Panc1 (cell line): ENCODE measurements around the gene C19orf47. TPM values are rescaled to one million over a fixed set of nuclear protein-coding genes. Genes with fewer than 3 reads are reported as not detected.

Experiments used
- ATAC-seq: fragments of 200-7000 bp; cut with Tn5 transposase; 2 replicates; pipeline ENCODE4 v1.9.1; 2020; ENCODE audit warnings: mild to moderate bottlenecking, moderate library complexity
- BruUV-seq: library from RNA; stranded (reverse); fragments of 400-500 nt; replicated peaks from 2 replicates; lab custom pipeline; 2021; lab: Mats Ljungman, UMichigan
- CTCF ChIA-PET: fragments of 300-600 bp; sonication (Branson Sonifier 250); formaldehyde crosslinking; loops from one replicate; lab custom pipeline; 2022; ENCODE audit warnings: antibody characterized with exemption; lab: Charles Lee
- POLR2A ChIA-PET: fragments of 300-600 bp; sonication (Branson Sonifier 250); formaldehyde crosslinking; loops from one replicate; lab custom pipeline; 2022; ENCODE audit warnings: antibody characterized with exemption; lab: Charles Lee
- DNase-seq: peaks from one replicate; pipeline ENCODE4 v3.0.0-alpha.2; 2010; ENCODE audit warnings: low read depth, low spot score
- H3K27ac ChIP-seq: 2 replicates; pipeline ENCODE4 v1.5.1; 2011; ENCODE audit warnings: mild to moderate bottlenecking, low read length, inconsistent platforms
- H3K27me3 ChIP-seq: fragments of 200-500 bp; sonication (Bioruptor generic); 2 replicates; pipeline ENCODE4 v1.6.0; 2014; ENCODE audit warnings: low read length, inconsistent platforms; ENCODE audit not compliant: control insufficient read depth, insufficient read depth
- H3K36me3 ChIP-seq: fragments of 200-500 bp; sonication (Bioruptor generic); 2 replicates; pipeline ENCODE4 v1.5.1; 2014; ENCODE audit warnings: inconsistent platforms, mild to moderate bottlenecking, low read length, moderate library complexity; ENCODE audit not compliant: control insufficient read depth, insufficient read depth
- H3K4me1 ChIP-seq: 2 replicates; pipeline ENCODE4 v1.5.1; 2011; ENCODE audit warnings: inconsistent platforms, mild to moderate bottlenecking, low read length, moderate library complexity; ENCODE audit not compliant: control insufficient read depth, insufficient read depth
- H3K4me3 ChIP-seq, 2 experiments: 2 replicates each; pipeline ENCODE4 v1.5.1; 2011 to 2012; ENCODE audit warnings: low read depth in 2 of 2, low read length in 2 of 2, mild to moderate bottlenecking in 2 of 2, inconsistent platforms in 1 of 2, moderate library complexity in 1 of 2
- H3K9me3 ChIP-seq: fragments of 200-500 bp; sonication (Bioruptor generic); 2 replicates; pipeline ENCODE4 v1.5.1; 2014; ENCODE audit warnings: low read depth, mild to moderate bottlenecking, inconsistent platforms, low read length, moderate library complexity; ENCODE audit not compliant: control insufficient read depth, insufficient read depth
- POLR2AphosphoS5 ChIP-seq: IDR thresholded peaks from 2 replicates; pipeline ENCODE4 v1.6.1; 2012; ENCODE audit warnings: mild to moderate bottlenecking, low read depth, low read length, moderate library complexity
- REST ChIP-seq, 2 experiments: IDR thresholded peaks; 2 replicates each; pipeline ENCODE4 v1.6.1; 2011 to 2012; ENCODE audit warnings: low read depth in 2 of 2, control low read depth in 1 of 2, low read length in 1 of 2, mild to moderate bottlenecking in 1 of 2, moderate library complexity in 1 of 2; ENCODE audit not compliant: insufficient read depth in 1 of 2
- SIN3A ChIP-seq: IDR thresholded peaks from 2 replicates; pipeline ENCODE4 v1.6.1; 2012; ENCODE audit warnings: low read depth, mild to moderate bottlenecking, low read length, moderate library complexity, borderline replicate concordance; ENCODE audit not compliant: insufficient read depth
- TCF7L2 ChIP-seq: IDR thresholded peaks from 2 replicates; pipeline ENCODE4 v1.6.1; 2011; ENCODE audit warnings: mild to moderate bottlenecking, low read depth, low read length, inconsistent platforms
- in situ Hi-C: cut with HindIII; loops from 2 replicates; pipeline ENCODE4 v1.10.0; 2016; ENCODE audit warnings: low sequenced_read_pairs, low pct_unique_long_range_greater_than_20kb
- intact Hi-C: fragments of 100-400 bp; cut with micrococcal nuclease; formaldehyde crosslinking; loops from one replicate; pipeline ENCODE4 v1.10.0; 2022; ENCODE audit not compliant: unreplicated experiment
- total RNA-seq: library from RNA; stranded (reverse); gene quantifications from one replicate; pipeline ENCODE4 v1.2.1, GENCODE V29; 2021; ENCODE audit not compliant: unreplicated experiment
- TF ChIP-seq, protein P1 (sequence below): fragments of 450-650 bp; IDR thresholded peaks from 2 replicates; pipeline ENCODE4 v1.5.1; 2017; ENCODE audit warnings: mild to moderate bottlenecking

The C19orf47 gene
- total RNA-seq, 1 experiment from 2014 or later, result 29.0 TPM

DNA sequence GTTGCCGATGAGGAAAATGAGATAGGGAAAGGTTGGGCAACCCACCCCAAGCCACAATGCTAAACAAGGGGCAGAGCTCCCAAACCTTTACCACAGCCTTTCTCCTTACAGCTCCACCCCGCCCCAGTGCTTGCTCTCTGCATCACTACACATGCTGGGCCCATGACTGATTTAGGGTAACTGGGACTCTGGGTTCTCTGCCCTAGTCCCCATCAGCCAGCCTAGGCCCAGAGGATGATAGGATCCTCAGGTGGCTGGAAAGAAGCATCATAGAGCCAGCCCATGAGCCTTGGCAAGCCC, 11.6 kb downstream of the C19orf47 start:
- Histone ChIP-seq H3K4me3 (no peak overlapping the region), H3K27me3 (peaks cover 2% of the 10 kb centered on the region; the same call in 1 of the 2 replicates), H3K4me1 (no peaks in the 10 kb centered on the region), H3K9me3 (no peaks in the 10 kb centered on the region), H3K27ac (no peak overlapping the region), H3K36me3 (no peaks in the 10 kb centered on the region)
- BruUV-seq, result no TSS peak
- intact Hi-C loops (loop anchor here (2.0 kb wide), 1 partner anchor 32 kb away; no protein-coding TSS in a partner anchor), in situ Hi-C loops (loop anchor here (25.0 kb wide), 1 partner anchor 1674 kb away; no protein-coding TSS in a partner anchor)
- no peak for TF ChIP-seq SIN3A
- TF ChIP-seq REST (IDR thresholded peaks at IDR 0.05; ENCODE audit: insufficient read depth in 1 of 2, low read depth in 2 of 2, low read length in 1 of 2), result no peak
- TF ChIP-seq, protein P1, sequence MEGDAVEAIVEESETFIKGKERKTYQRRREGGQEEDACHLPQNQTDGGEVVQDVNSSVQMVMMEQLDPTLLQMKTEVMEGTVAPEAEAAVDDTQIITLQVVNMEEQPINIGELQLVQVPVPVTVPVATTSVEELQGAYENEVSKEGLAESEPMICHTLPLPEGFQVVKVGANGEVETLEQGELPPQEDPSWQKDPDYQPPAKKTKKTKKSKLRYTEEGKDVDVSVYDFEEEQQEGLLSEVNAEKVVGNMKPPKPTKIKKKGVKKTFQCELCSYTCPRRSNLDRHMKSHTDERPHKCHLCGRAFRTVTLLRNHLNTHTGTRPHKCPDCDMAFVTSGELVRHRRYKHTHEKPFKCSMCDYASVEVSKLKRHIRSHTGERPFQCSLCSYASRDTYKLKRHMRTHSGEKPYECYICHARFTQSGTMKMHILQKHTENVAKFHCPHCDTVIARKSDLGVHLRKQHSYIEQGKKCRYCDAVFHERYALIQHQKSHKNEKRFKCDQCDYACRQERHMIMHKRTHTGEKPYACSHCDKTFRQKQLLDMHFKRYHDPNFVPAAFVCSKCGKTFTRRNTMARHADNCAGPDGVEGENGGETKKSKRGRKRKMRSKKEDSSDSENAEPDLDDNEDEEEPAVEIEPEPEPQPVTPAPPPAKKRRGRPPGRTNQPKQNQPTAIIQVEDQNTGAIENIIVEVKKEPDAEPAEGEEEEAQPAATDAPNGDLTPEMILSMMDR, result no peak
- TF ChIP-seq TCF7L2, result no peak
- TF ChIP-seq POLR2AphosphoS5, result no peak
- DNase-seq (no peak), ATAC-seq (peak; percentile 21)
- POLR2A ChIA-PET, result interaction anchor here (0.9 kb wide), 1 partner anchor 29 kb away, joined by 3 read pairs; no protein-coding TSS in a partner anchor
- CTCF ChIA-PET, result interaction anchor here (0.5 to 26.0 kb wide), 6 partner anchors 30 to 542 kb away, joined by 3 to 498 read pairs (median 6); partner anchors contain the start of gene TTC9B

- DNase-seq, result no peak
- POLR2A ChIA-PET, result interaction anchor here (0.7 to 1.1 kb wide), 6 partner anchors 18 to 63 kb away, joined by 3 to 7 read pairs (median 4); no protein-coding TSS in a partner anchor
These were observed 12.2 kb downstream of the C19orf47 start for GRCh38 chr19:40335855-40336600.

More at GRCh38 chr19:40335855-40336600, 12.2 kb downstream of the C19orf47 start:
- Histone ChIP-seq H3K36me3 (no peaks in the 10 kb centered on the region), H3K4me3 (no peak overlapping the region), H3K4me1 (no peaks in the 10 kb centered on the region), H3K27me3 (peaks cover 2% of the 10 kb centered on the region; the same call in 1 of the 2 replicates), H3K27ac (no peak overlapping the region), H3K9me3 (no peaks in the 10 kb centered on the region)
- TF ChIP-seq TCF7L2, result no peak
- TF ChIP-seq, protein P1, result no peak
- no peak for TF ChIP-seq POLR2AphosphoS5
- TF ChIP-seq SIN3A, result no peak
- no peak for TF ChIP-seq REST (IDR thresholded peaks at IDR 0.05; ENCODE audit: insufficient read depth in 1 of 2, low read depth in 2 of 2, low read length in 1 of 2)
- in situ Hi-C loops (loop anchor here (25.0 kb wide), 1 partner anchor 1674 kb away; no protein-coding TSS in a partner anchor), intact Hi-C loops (loop anchor here (2.0 kb wide), 1 partner anchor 31 kb away; no protein-coding TSS in a partner anchor)
- CTCF ChIA-PET, result interaction anchor here (0.7 to 26.0 kb wide), 7 partner anchors 16 to 955 kb away, joined by 3 to 498 read pairs (median 7); partner anchors contain the start of gene TTC9B
- BruUV-seq, result no TSS peak
- ATAC-seq, result peak; percentile 19
